Iris pigment epithelial cell (primary cell): ENCODE measurements around the gene PDE6H.

ENCODE experiments used
- DNase-seq: peaks from one replicate; pipeline ENCODE4 v3.0.0-alpha.2; 2011; ENCODE audit warnings: low read depth

The PDE6H gene

DNA sequence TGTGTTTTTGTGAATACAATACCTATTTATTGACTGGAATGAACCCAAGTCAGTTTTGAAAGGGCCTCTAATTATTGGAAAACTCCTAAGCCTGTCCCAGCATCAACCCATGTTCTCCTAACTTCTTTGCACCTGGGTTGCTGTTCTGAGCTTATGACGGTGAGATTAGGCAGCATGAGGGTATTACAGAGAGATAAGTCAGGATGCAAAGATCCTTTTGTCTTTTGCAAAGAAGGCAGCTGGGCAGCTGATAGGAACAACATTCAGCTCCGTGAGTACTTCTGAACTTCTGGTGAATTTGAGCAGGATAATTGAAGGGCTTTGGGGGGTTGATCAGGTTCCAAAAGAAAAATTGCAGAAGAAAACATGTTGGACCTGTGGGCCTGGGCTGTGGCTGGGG is at the start of gene PDE6H:
Gene PDE6H, plus strand, starts transcription at position 227 of the 400 bp plus-strand sequence. CDS start 4,971 bp downstream, outside the sequence.
- DNase-seq, result no peak

DNA sequence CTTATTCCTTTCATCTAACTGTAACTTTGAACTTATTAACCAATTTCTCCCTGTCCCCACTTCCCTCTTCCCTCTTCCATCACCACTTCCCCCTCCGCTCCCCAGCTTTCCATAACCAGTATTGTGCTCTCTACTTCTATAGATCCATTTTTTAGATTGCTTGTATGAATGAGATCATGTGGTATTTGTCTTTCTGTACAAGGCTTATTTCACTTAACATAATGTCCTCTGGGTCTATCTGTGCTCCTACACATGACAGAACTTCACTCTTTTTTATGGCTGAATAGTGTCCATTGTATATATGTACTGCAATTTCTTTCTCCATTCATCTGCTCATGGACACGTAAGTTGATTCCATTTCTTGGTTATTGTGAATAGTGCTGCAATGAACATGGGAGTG is 48.9 kb upstream of the PDE6H start:
- no peak for DNase-seq

- no peak for DNase-seq
Observed at GRCh38 chr12:14924541-14924940, 48.3 kb upstream of the PDE6H start.

DNA sequence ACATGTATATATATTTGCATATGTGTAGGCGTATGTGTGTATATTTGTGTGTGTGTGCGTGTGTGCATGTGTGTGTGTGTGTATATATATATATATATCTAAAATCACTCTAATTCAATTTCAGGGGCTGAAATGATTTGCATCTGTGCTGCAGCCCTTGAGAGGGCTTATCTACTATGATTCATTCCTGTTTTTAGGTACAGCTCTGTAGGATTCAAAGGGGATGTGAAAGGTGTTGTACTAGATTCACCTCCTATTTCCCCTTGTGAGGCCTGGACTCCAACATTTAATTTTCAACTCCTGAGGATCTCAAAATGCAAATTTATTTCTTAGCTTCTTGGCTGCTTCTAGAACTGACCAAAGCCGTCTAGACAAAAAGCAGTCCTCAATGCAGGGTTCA is 45.6 kb upstream of the PDE6H start:
- no peak for DNase-seq

DNA sequence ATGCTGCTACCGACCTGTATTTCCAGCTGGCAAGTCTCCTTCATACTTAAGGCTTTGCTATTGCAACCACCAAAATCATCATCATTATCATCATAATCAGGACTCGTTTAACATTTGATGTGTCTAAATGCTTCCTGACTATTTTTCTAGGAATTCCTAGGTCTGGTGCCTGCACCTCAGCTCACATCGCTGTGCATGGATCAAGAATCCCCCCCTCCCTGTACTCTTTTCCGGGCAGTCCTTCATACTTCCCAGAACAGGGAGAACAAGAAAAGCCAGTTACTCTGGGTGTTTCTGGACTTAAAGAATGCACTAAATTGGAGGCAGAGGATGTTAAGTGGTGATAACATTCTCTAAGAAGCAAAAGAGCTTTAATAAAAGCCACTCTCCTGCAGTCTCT is 43.9 kb upstream of the PDE6H start:
- peak; percentile 29 for DNase-seq

GRCh38 chr12:14930299-14930698 is 42.5 kb upstream of the PDE6H start:
- DNase-seq, result peak; percentile 68

- peak; percentile 42 for DNase-seq
Observed at GRCh38 chr12:14931359-14931758, 41.5 kb upstream of the PDE6H start.

- no peak for DNase-seq
Observed at GRCh38 chr12:14931791-14932560, 40.9 kb upstream of the PDE6H start.

DNA sequence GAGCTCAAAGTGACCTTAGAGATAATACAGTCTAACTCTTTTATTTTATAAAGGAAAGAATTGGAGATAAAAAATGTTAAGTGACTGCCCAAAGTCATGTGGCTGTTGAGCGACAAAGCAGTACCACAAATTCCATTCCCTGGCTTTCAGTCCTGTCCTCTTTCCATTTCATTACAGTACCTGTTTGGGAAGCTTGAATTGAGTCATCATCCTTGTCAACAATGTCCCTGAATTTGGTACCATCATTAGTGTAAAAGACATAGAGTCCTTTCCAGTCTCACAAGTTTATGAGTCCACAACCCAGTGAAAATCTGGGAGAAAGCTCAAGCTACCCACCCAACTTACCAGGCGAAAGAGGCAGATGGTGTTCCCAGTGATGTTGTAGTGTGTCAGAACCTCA is 38.3 kb upstream of the PDE6H start:
- no peak for DNase-seq

GRCh38 chr12:14935031-14935430 is 37.8 kb upstream of the PDE6H start:
- no peak for DNase-seq

- DNase-seq, result no peak
Observed at GRCh38 chr12:14936224-14936861, 36.5 kb upstream of the PDE6H start.

DNA sequence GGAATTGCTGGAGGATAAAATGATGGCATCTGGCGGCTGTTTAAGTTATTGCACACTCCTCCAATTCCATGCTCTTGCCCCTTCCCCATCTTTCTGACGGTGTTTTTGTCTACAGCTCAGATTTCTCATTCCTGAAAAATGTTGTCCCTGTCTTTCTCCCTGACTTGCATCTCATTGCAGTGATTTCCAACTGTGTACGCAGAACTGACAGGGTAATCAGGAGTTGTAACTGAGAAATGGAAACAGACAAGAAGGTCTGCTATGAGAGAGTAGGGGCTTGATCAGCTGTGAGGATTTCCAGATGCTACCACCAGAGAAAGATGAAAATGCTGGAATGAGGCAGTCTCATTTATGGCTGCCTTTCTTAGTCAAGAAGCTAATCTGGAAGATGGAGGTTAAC is 35.8 kb upstream of the PDE6H start:
- no peak for DNase-seq

- no peak for DNase-seq
Observed at GRCh38 chr12:14937689-14938088, 35.2 kb upstream of the PDE6H start.

GRCh38 chr12:14938301-14938700 is 34.5 kb upstream of the PDE6H start, which contains the start of gene ERP27:
TSS of gene ERP27 (minus strand) at chr12:14938537. CDS start at chr12:14938508, 29 bp downstream.
- DNase-seq, result no peak

DNA sequence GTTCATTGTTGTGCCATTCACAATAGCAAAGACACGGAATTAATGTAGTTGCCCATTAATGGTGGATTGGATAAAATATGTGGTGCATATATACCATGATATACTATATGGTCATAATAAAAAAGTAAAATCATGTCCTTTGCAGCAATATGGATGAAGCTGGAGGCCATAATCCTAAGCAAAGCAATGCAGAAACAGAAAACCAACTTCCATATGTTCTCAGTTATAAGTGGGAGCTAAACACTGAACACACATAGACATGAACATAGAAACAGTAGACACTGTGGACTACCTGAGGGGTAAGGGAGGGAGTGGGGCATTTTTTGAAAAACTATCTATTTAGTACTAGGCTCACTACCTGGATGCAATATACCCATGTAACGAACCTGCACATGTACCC is 31.5 kb upstream of the PDE6H start:
- DNase-seq, result no peak

- no peak for DNase-seq
Observed at GRCh38 chr12:14942196-14942931, 30.5 kb upstream of the PDE6H start.

- DNase-seq, result peak; percentile 52
Observed at GRCh38 chr12:14946162-14946561, 26.7 kb upstream of the PDE6H start.

DNA sequence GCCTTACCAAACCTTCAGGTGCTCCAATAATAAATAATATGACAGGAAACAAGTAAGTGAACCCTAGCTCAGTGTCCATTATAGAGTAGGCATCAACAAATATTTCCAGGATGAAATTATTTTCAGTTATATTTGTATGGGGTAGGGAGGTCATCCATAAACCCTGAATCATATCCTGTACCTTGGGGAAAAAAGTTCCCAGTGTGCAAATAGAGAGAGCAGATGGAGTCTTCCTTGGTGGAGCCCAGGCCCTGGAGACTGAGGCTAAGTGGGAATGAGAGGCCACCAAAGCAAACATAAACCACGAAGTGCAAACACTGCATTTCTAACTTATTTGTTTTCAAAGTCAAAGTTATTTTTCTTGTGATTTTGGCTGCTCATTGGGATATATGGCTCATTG is 26.0 kb upstream of the PDE6H start:
- peak; percentile 27 for DNase-seq

DNA sequence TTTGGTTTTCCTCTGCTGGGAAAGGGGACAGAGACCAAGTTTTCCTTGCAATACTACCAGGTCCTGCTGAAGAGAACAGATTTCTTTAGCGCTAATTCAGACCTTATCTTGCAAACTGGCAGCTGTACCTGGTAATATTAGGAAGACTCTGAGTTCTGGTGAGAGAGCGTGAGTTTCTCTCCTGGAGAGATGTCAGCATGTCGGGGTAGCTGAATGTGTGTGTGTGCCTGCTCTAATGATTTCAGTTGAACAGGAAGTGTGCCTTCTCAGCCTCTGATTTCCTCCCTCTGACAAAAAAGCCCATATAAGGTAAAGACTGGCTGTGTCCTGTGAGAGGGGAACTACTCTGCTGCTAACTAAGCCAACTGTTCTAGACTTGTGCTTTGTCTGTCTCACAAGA is 24.2 kb upstream of the PDE6H start:
- peak; percentile 92 for DNase-seq

GRCh38 chr12:14949631-14950030 is 23.2 kb upstream of the PDE6H start:
- no peak for DNase-seq

DNA sequence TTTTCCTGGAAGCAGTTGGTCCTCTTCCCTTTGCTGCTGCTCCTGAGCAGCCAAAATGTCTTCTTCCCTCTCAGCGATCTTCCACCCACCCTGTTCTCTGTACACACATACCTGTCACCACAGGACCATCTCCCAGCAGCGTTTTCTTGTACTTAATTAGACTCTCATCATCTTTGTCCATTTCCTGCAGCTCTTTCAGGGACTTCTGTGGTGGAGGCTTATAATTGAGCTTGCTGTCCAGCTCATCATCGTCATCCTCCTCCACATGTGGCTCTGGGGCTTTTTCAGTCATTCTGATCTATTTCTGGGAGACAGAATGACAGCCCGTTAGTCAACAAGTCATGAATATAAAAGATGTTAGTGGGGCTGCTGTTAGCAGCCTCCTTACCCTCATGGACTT is 22.4 kb upstream of the PDE6H start:
- no peak for DNase-seq

DNA sequence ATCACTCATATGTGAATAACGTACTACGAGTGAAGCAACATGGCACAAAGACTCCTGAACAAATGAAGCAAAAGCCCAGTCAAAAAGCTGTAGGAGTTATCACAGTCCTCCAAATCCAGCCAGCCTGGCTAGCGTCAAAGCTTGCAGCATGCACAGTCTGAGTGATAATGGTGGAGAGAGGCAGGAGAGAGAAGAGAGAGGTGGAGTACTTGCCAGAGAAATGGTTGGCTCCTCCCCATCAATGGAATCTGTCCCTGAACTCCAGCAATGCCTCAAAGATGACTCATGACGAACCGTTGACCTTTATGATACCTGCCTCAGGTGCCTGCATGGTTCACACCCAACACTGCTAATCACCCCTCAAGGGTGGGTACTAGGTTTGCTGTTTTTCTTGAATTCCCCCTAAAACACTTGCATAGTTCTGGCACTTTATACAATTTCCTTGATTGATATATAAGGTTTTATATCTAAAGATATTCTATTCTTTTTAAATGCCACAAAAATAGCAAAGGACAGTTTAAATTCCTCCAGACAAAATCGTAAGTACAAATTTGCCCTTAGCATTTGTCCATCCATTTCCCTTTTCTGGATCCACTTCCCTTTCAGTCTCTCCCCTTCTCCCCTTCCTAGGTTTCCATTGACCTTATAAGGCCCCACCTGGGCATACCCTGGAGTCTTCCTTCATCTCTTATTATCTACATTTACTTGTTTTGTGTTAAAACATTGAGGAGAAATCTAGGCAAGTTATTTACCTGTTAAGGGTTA is 21.7 kb upstream of the PDE6H start:
- DNase-seq, result peak; percentile 42
